Measurements from ENCODE around the gene ISLR2. TPM values are rescaled to one million over a fixed set of nuclear protein-coding genes. Genes with fewer than 3 reads are reported as not detected.
A peak's percentile ranks its signal among the peaks of the same experiment; 100 is the strongest.

The ISLR2 gene
- total and polyA plus RNA-seq, 8 donors = 1.3 to 8.4 (median 6.8) TPM

- no peak for TF ChIP-seq CTCF (IDR thresholded peaks at IDR 0.05)
- Histone ChIP-seq H3K9me3 (no peaks in the 10 kb centered on the region), H3K27ac (peak overlapping the region; percentile 48 to 82), H3K36me3 (no peaks in the 10 kb centered on the region), H3K4me3 (no peak overlapping the region), H3K4me1 (peaks cover 0 to 8% of the 10 kb centered on the region in 2 donors), H3K27me3 (no peaks in the 10 kb centered on the region)
- DNase-seq (peak in 3 of 4 donors; percentile 60 to 84 (median 84)), ATAC-seq (peak; percentile 63)
- intact Hi-C loops (cut with DNase I) = no loop called here
Measured at GRCh38 chr15:74172701-74173379, 42.5 kb downstream of the ISLR2 start.

- peak within 1 kb of the TSS; percentile 48 to 82 for H3K27ac ChIP-seq
- peak within 1 kb of the TSS in 1 of 2 donors; percentile 7 for H3K4me3 ChIP-seq
- H3K27me3 ChIP-seq = no peaks in the 10 kb centered on the region
- no peaks in the 10 kb centered on the region for H3K36me3 ChIP-seq
- DNase-seq (peak in 3 of 4 donors; percentile 34 to 92 (median 89)), ATAC-seq (peak; percentile 53)
- no peak for TF ChIP-seq CTCF (IDR thresholded peaks at IDR 0.05)
- H3K4me1 ChIP-seq = peaks cover 0 to 8% of the 10 kb centered on the region in 2 donors
- H3K9me3 ChIP-seq = no peaks in the 10 kb centered on the region
- intact Hi-C loops (cut with DNase I) = no loop called here
Measured at GRCh38 chr15:74173380-74174218, 43.2 kb downstream of the ISLR2 start, which contains the start of gene ISLR. Gene ISLR, plus strand, starts transcription at chr15:74173710. Its CDS starts 1,149 bp downstream, at chr15:74174859.

- peak overlapping the region in 1 of 2 donors; percentile 2 for H3K4me3 ChIP-seq
- H3K9me3 ChIP-seq = no peaks in the 10 kb centered on the region
- no peaks in the 10 kb centered on the region for H3K27me3 ChIP-seq
- ATAC-seq = peak; percentile 36
- DNase-seq = peak in 2 of 4 donors; percentile 54 to 77
- TF ChIP-seq CTCF (IDR thresholded peaks at IDR 0.05) = no peak
- peak overlapping the region in 1 of 2 donors; percentile 82 for H3K27ac ChIP-seq
- H3K4me1 ChIP-seq = peaks cover 0 to 8% of the 10 kb centered on the region in 2 donors
- intact Hi-C loops (cut with DNase I) = no loop called here
- H3K36me3 ChIP-seq = no peaks in the 10 kb centered on the region
Measured at GRCh38 chr15:74174219-74174957, 44.0 kb downstream of the ISLR2 start.

- peak overlapping the region in 1 of 2 donors; percentile 2 for H3K4me3 ChIP-seq
- H3K4me1 ChIP-seq = peaks cover 5 to 8% of the 10 kb centered on the region in 2 donors
- ATAC-seq (no peak), DNase-seq (peak in 1 of 4 donors; percentile 28)
- H3K9me3 ChIP-seq = no peaks in the 10 kb centered on the region
- no peaks in the 10 kb centered on the region for H3K36me3 ChIP-seq
- intact Hi-C loops (cut with DNase I) = no loop called here
- no peaks in the 10 kb centered on the region for H3K27me3 ChIP-seq
- no peak for TF ChIP-seq CTCF (IDR thresholded peaks at IDR 0.05)
- H3K27ac ChIP-seq = peak overlapping the region in 1 of 2 donors; percentile 82
Measured at GRCh38 chr15:74174958-74175253, 44.5 kb downstream of the ISLR2 start.

Data from left lung (tissue), 10 donors.